ENCODE measurements around the gene CELF1.
A peak's percentile ranks its signal among the peaks of the same experiment; 100 is the strongest.

DNA sequence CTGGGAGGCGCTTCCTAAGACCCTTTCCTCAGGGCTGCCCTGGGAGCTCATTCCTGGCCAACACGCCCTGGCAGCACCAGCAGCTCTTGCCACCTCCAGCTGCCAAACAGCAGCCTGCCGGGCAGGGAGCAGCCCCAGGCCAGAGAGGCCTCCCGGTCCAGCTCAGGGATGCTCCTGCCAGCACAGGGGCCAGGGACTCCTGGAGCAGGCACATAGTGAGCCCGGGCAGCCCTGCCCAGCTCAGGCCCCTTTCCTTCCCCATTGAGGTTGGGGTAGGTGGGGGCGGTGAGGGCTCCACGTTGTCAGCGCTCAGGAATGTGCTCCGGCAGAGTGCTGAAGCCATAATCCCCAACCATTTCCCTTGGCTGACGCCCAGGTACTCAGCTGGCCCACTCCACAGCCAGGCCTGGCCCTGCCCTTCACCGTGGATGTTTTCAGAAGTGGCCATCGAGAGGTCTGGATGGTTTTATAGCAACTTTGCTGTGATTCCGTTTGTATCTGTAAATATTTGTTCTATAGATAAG lies 136.9 kb downstream of the CELF1 start:
- TF ChIP-seq POLR2A (IDR thresholded peaks at IDR 0.05; ENCODE audit: low read length) (peak; percentile 29), GATA1 (IDR thresholded peaks at IDR 0.05; ENCODE audit: low read depth, low read length) (no peak)
